Anterior cingulate cortex (tissue), 58 donors: ENCODE measurements around the gene THEM5.
A peak's percentile ranks its signal among the peaks of the same experiment; 100 is the strongest.

Experiments used
- DNase-seq, 58 donors: peaks; one replicate each; lab custom pipeline; 2025; lab: John Stamatoyannopoulos, UW

Gene THEM5

DNA sequence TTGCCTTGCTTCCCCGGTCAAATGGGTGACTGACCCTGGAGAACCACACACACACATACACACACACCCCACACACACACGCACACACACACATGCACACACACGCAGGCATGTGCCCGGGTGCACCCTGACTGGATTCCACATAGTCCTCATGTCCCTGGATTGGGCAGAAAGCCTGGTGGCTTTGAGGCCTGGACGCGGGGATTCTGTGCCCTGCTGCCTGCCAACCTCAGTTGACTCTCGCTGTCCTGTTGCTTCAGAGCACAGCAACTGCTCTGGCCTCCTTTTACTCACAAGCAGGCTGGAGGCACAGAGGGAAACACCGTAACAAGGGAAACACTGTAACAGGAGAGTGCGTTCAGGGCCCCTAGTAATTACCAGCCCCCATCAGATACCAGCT, 28.3 kb downstream of the THEM5 start:
- peak in 2 of 58 donors; percentile 12 to 14 for DNase-seq

GRCh38 chr1:151823175-151823574, 30.3 kb downstream of the THEM5 start:
- no peak for DNase-seq

- DNase-seq: no peak
These were observed 31.1 kb downstream of the THEM5 start for GRCh38 chr1:151822404-151822803.

GRCh38 chr1:151820940-151821339, 32.6 kb downstream of the THEM5 start:
- DNase-seq: no peak

- DNase-seq: no peak
These were observed 33.4 kb downstream of the THEM5 start for GRCh38 chr1:151819976-151820623.

DNA sequence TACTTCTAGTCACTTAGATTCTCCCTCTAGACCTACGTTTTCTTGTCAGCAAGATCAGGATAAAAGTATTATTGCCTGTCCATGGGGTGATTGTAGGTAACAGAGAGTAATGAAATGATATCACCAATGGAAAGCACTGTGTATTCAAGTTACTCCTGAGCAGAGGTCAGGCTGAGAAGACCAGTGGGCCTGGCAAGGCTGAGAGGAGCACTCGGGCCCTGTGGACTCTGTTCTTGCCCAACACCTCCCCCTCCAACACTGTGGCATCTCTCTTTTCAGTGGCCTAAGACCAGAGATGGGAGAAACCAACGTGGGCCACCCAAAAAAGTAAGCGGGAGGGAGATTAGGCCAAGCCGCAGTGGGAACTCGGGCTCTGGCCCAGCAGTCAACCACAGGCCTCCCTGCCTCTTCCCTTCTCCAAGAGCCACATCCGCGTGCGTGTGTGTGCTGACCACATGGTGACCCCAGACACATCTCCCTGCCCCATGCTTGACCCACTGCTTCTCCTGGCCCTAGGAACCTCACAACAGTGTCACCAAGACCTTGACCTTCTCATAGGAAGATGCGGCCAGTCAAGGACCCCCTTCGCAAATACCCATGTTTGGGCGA, 34.2 kb downstream of the THEM5 start:
- no peak for DNase-seq

- no peak for DNase-seq
These were observed 36.2 kb downstream of the THEM5 start for GRCh38 chr1:151817353-151817730.

GRCh38 chr1:151816548-151817352, 36.8 kb downstream of the THEM5 start:
- no peak for DNase-seq

DNA sequence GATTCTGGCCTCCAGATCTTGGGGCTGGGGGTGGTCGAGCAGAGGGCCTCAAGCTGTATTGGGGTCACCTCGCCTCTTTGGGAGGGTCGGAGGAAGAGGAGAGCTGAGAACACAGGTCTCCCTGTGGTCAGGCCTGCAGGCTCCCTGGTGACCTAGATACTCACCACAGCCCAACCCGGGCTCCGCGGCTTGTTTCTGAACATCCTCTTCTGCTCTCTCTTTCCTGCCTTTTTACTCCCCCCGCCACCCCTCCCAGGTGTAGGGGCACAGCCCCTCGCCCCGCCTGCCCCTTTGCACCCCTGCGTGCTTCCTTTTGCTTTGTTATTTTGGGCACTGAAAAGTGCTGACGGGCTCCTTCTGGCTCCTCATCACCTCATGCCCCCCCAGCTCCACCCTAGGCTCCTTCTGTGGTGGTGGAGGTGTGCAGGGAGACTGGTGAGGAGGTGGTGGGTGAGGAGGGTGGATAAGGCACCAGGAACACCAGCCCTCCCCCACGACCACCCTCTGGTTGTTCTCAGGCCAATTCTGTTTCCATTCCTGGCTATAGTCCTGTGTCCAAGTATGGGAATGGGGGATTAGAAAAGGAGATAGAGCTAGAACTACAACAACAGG, 37.7 kb downstream of the THEM5 start:
- no peak for DNase-seq

GRCh38 chr1:151814971-151815545, 38.5 kb downstream of the THEM5 start:
- no peak for DNase-seq

GRCh38 chr1:151814426-151814825, 39.1 kb downstream of the THEM5 start:
- DNase-seq: no peak

GRCh38 chr1:151813271-151813977, 40.1 kb downstream of the THEM5 start:
- DNase-seq: no peak

GRCh38 chr1:151811181-151811580, 42.3 kb downstream of the THEM5 start:
- DNase-seq: no peak

- DNase-seq: no peak
These were observed 43.4 kb downstream of the THEM5 start for GRCh38 chr1:151809985-151810556.

DNA sequence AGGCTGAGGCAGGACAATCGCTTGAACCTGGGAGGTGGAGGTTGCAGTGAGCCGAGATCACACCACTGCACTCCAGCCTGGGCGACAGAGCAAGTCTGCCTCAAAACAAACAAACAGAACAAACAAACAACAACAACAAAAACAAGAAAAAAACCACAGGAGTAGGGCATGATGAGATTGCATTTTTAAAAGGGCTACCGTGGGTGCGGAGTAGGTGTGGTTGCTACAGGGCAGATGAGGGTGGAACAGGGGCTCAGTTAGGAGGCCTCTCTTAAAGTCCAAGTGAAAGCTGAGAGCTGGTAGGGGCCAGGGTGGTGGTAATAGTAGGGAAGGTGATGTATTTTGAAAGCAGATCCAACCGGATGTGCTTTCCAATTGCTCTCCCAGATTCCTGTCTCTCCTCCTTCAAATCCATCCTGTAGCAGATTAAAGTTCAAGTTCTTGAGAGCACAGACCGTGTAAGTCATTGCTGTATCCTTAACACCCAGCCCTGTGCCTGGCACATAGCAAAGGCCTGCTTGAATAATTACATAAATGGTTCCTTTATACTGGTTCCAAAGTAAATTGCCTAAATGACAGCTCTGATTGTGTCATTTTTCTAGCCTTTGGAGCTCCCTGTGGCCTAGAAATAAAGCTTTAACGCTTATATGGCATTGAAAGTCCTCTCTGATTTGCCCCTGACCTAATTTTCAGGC, 44.1 kb downstream of the THEM5 start:
- DNase-seq: peak in 4 of 58 donors; percentile 6 to 22 (median 8)

GRCh38 chr1:151807766-151808165, 45.7 kb downstream of the THEM5 start:
- no peak for DNase-seq

- no peak for DNase-seq
These were observed 46.4 kb downstream of the THEM5 start for GRCh38 chr1:151807131-151807530.

DNA sequence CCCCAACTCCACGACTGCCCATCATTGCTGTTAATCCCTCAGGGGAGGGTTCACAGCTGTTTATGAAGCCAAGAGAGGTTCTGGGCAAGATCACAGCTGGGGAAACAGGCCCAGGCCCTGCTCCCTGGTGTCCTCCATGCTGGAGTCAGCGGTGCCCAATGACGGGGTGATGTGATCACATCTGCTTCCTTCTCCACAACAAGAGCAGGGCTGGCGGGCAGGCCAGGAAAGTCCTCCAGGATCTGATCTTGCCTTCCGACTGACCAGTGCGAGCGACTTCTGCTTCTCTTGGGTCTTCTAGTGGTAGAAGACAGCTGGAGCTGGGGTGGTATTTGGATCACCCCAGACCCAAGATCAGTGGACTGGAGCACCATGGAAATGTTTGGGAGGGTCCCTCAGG, 47.3 kb downstream of the THEM5 start:
- no peak for DNase-seq
